HepG2 (cell line): Measurements from ENCODE around the gene KCNK2. TPM values are rescaled to one million over a fixed set of nuclear protein-coding genes. Genes with fewer than 3 reads are reported as not detected.

Experiments
- ATAC-seq: fragments of 200-7000 bp; cut with Tn5 transposase; 3 replicates; pipeline ENCODE4 v1.9.1; 2020; ENCODE audit warnings: mild to moderate bottlenecking, moderate library complexity
- BruUV-seq: library from RNA; stranded (reverse); fragments of 400-500 nt; replicated peaks from 2 replicates; lab custom pipeline; 2021; lab: Mats Ljungman, UMichigan
- CTCF ChIA-PET: fragments of 300-600 bp; formaldehyde crosslinking; extraction: SDS; loops from one replicate; lab custom pipeline; 2021; ENCODE audit warnings: low total read pairs, inconsistent platforms, low intra/inter-chr PET ratio; lab: Yijun Ruan, JAX
- POLR2A ChIA-PET: fragments of 350-600 bp; sonication (Branson Sonifier 250); formaldehyde crosslinking; loops from one replicate; lab custom pipeline; 2020; ENCODE audit warnings: antibody characterized with exemption, inconsistent platforms; lab: Yijun Ruan, JAX
- DNase-seq: peaks from one replicate; pipeline ENCODE4 v3.0.0-alpha.2; 2015; ENCODE audit warnings: low spot score
- FAIRE-seq: peaks from 3 replicates; lab custom pipeline; 2011; peaks lifted over from hg19 to GRCh38; lab: Jason Lieb, UNC
- H2AFZ ChIP-seq: one replicate; pipeline ENCODE4 v1.6.1; 2011; ENCODE audit warnings: low read length, inconsistent platforms
- H3K27ac ChIP-seq: fragments of 300-600 bp; 3 replicates; pipeline ENCODE4 v1.8.0; 2011; ENCODE audit warnings: mixed run types, mild to moderate bottlenecking, mixed read lengths, low read length, inconsistent platforms; ENCODE audit not compliant: insufficient read depth; ENCODE audit errors: extremely low read length
- H3K27me3 ChIP-seq, 2 experiments: fragments of 200-600 bp in 1 of 2; 2 replicates in 1 of 2; 3 replicates in 1 of 2; pipeline versions ENCODE4 v1.6.0 to v1.8.0; 2011; ENCODE audit warnings: low read length in 2 of 2, mild to moderate bottlenecking in 2 of 2, moderate library complexity in 2 of 2, inconsistent platforms in 1 of 2; ENCODE audit not compliant: insufficient read depth in 2 of 2, control insufficient read depth in 1 of 2
- H3K36me3 ChIP-seq, 2 experiments: fragments of 200-600 bp in 1 of 2; replicated peaks in 1 of 2; 2 replicates in 1 of 2; 3 replicates in 1 of 2; pipeline versions ENCODE4 v1.5.1 to v1.8.0; 2011; ENCODE audit warnings: low read length in 2 of 2, inconsistent platforms in 1 of 2; ENCODE audit not compliant: insufficient read depth in 2 of 2, control insufficient read depth in 1 of 2
- H3K4me1 ChIP-seq: 2 replicates; pipeline ENCODE4 v1.5.1; 2012; ENCODE audit warnings: low read length, inconsistent platforms; ENCODE audit not compliant: insufficient read depth
- H3K4me2 ChIP-seq: 2 replicates; pipeline ENCODE4 v1.6.0; 2011; ENCODE audit warnings: low read depth, low read length, inconsistent platforms
- H3K4me3 ChIP-seq, 3 experiments: fragments of 200-600 bp in 1 of 3; sonication (generic), shearing (Covaris generic) in 1 of 3; replicated peaks in 1 of 3; 2 replicates each; pipeline ENCODE4 v1.5.1; 2011 to 2016; ENCODE audit warnings: low read length in 3 of 3, inconsistent platforms in 2 of 3, low read depth in 2 of 3, mild to moderate bottlenecking in 2 of 3, control low read depth in 1 of 3, mixed read lengths in 1 of 3; ENCODE audit not compliant: insufficient read depth in 1 of 3
- H3K79me2 ChIP-seq: one replicate; pipeline ENCODE4 v1.6.1; 2011; ENCODE audit warnings: low read length, inconsistent platforms; ENCODE audit not compliant: insufficient read depth
- H3K9ac ChIP-seq: 2 replicates; pipeline ENCODE4 v1.6.0; 2011; ENCODE audit warnings: mild to moderate bottlenecking, low read depth, low read length, inconsistent platforms; ENCODE audit not compliant: insufficient read depth
- H3K9me3 ChIP-seq: 2 replicates; pipeline ENCODE4 v1.5.1; 2012; ENCODE audit warnings: mild to moderate bottlenecking, low read length
- H4K20me1 ChIP-seq: 2 replicates; pipeline ENCODE4 v1.6.0; 2011; ENCODE audit warnings: inconsistent platforms, mild to moderate bottlenecking, low read length, moderate library complexity; ENCODE audit not compliant: insufficient read depth
- DNMT3B ChIP-seq: conservative IDR thresholded peaks from 2 replicates; pipeline ENCODE4 v1.6.1; 2016; ENCODE audit warnings: missing biosample characterization, control low read depth
- FIP1L1 ChIP-seq: fragments of 200-400 bp; formaldehyde crosslinking; IDR thresholded peaks from 2 replicates; pipeline ENCODE4 v1.6.1; 2018; ENCODE audit warnings: low read depth, mild to moderate bottlenecking, low read length, moderate library complexity, borderline replicate concordance; ENCODE audit not compliant: insufficient read depth
- FOSL2 ChIP-seq: sonication (generic); formaldehyde crosslinking; IDR thresholded peaks from 2 replicates; pipeline ENCODE4 v1.4.0; 2020; ENCODE audit warnings: missing genetic modification reagents
- HDAC6 ChIP-seq: fragments of 200-600 bp; sonication (generic); IDR thresholded peaks from 2 replicates; pipeline ENCODE4 v1.7.0; 2017; ENCODE audit warnings: mild to moderate bottlenecking, antibody characterized with exemption, low read length, low read depth
- SMC3 ChIP-seq: IDR thresholded peaks from 2 replicates; pipeline ENCODE4 v1.6.1; 2011; ENCODE audit warnings: low read length, improper control_type of control experiment
- SNAPC2 ChIP-seq: sonication (generic); formaldehyde crosslinking; IDR thresholded peaks from 2 replicates; pipeline ENCODE4 v1.8.1; 2022; ENCODE audit warnings: mild to moderate bottlenecking, missing genetic modification reagents
- ZNF138 ChIP-seq: sonication (generic); formaldehyde crosslinking; IDR thresholded peaks from 2 replicates; pipeline ENCODE4 v1.5.0; 2020; ENCODE audit warnings: mild to moderate bottlenecking, low read depth, missing genetic modification reagents
- ZNF343 ChIP-seq: sonication (generic); formaldehyde crosslinking; IDR thresholded peaks from 2 replicates; pipeline ENCODE4 v1.4.0; 2020; ENCODE audit warnings: mild to moderate bottlenecking, missing genetic modification reagents
- ZNF354B ChIP-seq: sonication (generic); formaldehyde crosslinking; IDR thresholded peaks from 2 replicates; pipeline ENCODE4 v1.8.0; 2022; ENCODE audit warnings: mild to moderate bottlenecking, missing genetic modification reagents
- ZNF468 ChIP-seq: sonication (generic); formaldehyde crosslinking; IDR thresholded peaks from 2 replicates; pipeline ENCODE4 v1.8.0; 2022; ENCODE audit warnings: mild to moderate bottlenecking, moderate library complexity, missing genetic modification reagents
- ZNF484 ChIP-seq: sonication (generic); formaldehyde crosslinking; IDR thresholded peaks from 2 replicates; pipeline ENCODE4 v1.5.1; 2020; ENCODE audit warnings: mild to moderate bottlenecking, low read depth, missing genetic modification reagents, borderline replicate concordance
- ZNF564 ChIP-seq: sonication (generic); formaldehyde crosslinking; IDR thresholded peaks from 2 replicates; pipeline ENCODE4 v1.8.1; 2023; ENCODE audit warnings: mild to moderate bottlenecking, missing genetic modification reagents
- ZNF75D ChIP-seq: sonication (generic); formaldehyde crosslinking; IDR thresholded peaks from 2 replicates; pipeline ENCODE4 v1.8.1; 2023; ENCODE audit warnings: missing genetic modification reagents, mild to moderate bottlenecking, borderline replicate concordance
- ZNF839 ChIP-seq: sonication (generic); formaldehyde crosslinking; IDR thresholded peaks from 2 replicates; pipeline ENCODE4 v1.4.0; 2020; ENCODE audit warnings: missing genetic modification reagents, mild to moderate bottlenecking, borderline replicate concordance
- ZNF883 ChIP-seq: sonication (generic); formaldehyde crosslinking; IDR thresholded peaks from 2 replicates; pipeline ENCODE4 v1.5.1; 2020; ENCODE audit warnings: mild to moderate bottlenecking, missing genetic modification reagents; ENCODE audit errors: not compliant biosample characterization
- in situ Hi-C: cut with HindIII; loops from 2 replicates; pipeline ENCODE4 v1.10.0; 2017; ENCODE audit warnings: low pct_unique_long_range_greater_than_20kb; ENCODE audit not compliant: extremely low pct_ligation_motif_present
- intact Hi-C: fragments of 100-400 bp; cut with micrococcal nuclease; formaldehyde crosslinking; loops from one replicate; pipeline ENCODE4 v1.10.0; 2022; ENCODE audit not compliant: unreplicated experiment
- polyA plus RNA-seq, 8 experiments: library from polyadenylated mRNA; depleted of rRNA in 3 of 8; stranded (reverse) in 7 of 8; unstranded in 1 of 8; fragments of >200 nt; fragmentation: Illumina TruSeq in 4 of 8; extraction: Trizol in 4 of 8; gene quantifications; 2 replicates each; pipeline versions ENCODE4 v1.2.1 to v1.2.3, GENCODE V29; 2011 to 2016; ENCODE audit warnings: low read depth in 4 of 8, missing spikeins in 1 of 8, mixed read lengths in 1 of 8; ENCODE audit not compliant: insufficient read depth in 1 of 8
- total RNA-seq, 5 experiments: library from RNA; depleted of rRNA; stranded (reverse); fragments of >200 nt; fragmentation: Illumina TruSeq; extraction: Trizol; gene quantifications; 2 replicates each; pipeline ENCODE4 v1.2.3, GENCODE V29; 2016; ENCODE audit warnings: low read depth in 1 of 5
- TF ChIP-seq, protein P1 (sequence below): IDR thresholded peaks from 2 replicates; pipeline ENCODE4 v1.6.1; 2012; ENCODE audit warnings: low read length, improper control_type of control experiment
- TF ChIP-seq, protein P2 (sequence below): sonication (generic); formaldehyde crosslinking; IDR thresholded peaks from 2 replicates; pipeline ENCODE4 v1.4.0; 2020; ENCODE audit warnings: mild to moderate bottlenecking, low read depth, missing genetic modification reagents
- TF ChIP-seq, protein P3 (sequence below), 2 experiments: fragments of 450-650 bp in 1 of 2; sonication (generic) in 1 of 2; formaldehyde crosslinking; IDR thresholded peaks; 2 replicates each; pipeline versions ENCODE4 v1.5.0 to v1.8.0; 2020 to 2022; ENCODE audit warnings: mild to moderate bottlenecking in 1 of 2, missing genetic modification reagents in 1 of 2
- TF ChIP-seq, protein P4 (sequence below): sonication (generic); formaldehyde crosslinking; IDR thresholded peaks from 2 replicates; pipeline ENCODE4 v1.8.1; 2023; ENCODE audit warnings: missing genetic modification reagents, mild to moderate bottlenecking, borderline replicate concordance

The KCNK2 gene
- total and polyA plus RNA-seq, 2 of the 13 experiments (the other 11 are each of a cell fraction or from before 2014, with no cell fraction given), result not detected

DNA sequence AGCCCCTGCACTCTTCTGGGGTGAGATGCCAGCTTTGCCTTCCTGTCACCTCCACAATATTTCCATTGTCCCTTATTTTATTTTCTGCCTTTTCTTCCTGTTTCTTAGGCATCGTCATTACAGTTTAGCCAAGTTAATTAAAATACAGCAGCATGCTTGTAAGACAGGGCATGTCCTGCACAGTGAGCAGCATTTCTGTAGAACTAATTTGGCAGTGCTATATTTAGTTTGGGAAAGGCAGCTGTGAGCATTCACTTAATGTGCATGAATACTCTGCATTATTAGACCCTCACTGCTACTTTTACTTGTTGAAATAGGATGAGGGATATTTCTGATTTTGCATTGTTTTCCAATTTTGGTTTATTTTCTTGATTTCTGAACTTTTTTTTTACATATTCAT, 133.3 kb downstream of the KCNK2 start (continued):
- TF ChIP-seq, protein P1, sequence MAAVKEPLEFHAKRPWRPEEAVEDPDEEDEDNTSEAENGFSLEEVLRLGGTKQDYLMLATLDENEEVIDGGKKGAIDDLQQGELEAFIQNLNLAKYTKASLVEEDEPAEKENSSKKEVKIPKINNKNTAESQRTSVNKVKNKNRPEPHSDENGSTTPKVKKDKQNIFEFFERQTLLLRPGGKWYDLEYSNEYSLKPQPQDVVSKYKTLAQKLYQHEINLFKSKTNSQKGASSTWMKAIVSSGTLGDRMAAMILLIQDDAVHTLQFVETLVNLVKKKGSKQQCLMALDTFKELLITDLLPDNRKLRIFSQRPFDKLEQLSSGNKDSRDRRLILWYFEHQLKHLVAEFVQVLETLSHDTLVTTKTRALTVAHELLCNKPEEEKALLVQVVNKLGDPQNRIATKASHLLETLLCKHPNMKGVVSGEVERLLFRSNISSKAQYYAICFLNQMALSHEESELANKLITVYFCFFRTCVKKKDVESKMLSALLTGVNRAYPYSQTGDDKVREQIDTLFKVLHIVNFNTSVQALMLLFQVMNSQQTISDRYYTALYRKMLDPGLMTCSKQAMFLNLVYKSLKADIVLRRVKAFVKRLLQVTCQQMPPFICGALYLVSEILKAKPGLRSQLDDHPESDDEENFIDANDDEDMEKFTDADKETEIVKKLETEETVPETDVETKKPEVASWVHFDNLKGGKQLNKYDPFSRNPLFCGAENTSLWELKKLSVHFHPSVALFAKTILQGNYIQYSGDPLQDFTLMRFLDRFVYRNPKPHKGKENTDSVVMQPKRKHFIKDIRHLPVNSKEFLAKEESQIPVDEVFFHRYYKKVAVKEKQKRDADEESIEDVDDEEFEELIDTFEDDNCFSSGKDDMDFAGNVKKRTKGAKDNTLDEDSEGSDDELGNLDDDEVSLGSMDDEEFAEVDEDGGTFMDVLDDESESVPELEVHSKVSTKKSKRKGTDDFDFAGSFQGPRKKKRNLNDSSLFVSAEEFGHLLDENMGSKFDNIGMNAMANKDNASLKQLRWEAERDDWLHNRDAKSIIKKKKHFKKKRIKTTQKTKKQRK, result no peak
- no peak for TF ChIP-seq ZNF354B
- TF ChIP-seq, protein P2, sequence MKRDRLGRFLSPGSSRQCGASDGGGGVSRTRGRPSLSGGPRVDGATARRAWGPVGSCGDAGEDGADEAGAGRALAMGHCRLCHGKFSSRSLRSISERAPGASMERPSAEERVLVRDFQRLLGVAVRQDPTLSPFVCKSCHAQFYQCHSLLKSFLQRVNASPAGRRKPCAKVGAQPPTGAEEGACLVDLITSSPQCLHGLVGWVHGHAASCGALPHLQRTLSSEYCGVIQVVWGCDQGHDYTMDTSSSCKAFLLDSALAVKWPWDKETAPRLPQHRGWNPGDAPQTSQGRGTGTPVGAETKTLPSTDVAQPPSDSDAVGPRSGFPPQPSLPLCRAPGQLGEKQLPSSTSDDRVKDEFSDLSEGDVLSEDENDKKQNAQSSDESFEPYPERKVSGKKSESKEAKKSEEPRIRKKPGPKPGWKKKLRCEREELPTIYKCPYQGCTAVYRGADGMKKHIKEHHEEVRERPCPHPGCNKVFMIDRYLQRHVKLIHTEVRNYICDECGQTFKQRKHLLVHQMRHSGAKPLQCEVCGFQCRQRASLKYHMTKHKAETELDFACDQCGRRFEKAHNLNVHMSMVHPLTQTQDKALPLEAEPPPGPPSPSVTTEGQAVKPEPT (CRISPR knock-in tag), result no peak

DNA sequence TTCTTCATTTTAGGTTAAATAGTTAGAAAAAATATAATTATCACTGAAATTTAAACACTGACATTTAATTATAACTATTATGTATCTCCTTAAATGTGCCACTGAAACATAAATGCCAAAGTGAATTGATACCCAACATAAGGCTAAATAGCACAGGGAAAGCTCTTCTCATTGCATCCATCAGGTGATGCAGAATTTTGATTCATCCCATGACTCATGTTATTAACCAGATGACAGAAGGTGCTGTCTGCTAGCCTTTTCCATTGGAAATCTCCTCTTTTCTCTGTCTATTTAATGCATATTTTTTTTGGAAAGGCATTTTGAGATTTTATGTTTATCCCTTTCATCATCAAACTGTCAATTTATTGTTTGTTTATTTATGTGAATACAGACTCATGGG, 136.8 kb downstream of the KCNK2 start:
- no peak for ATAC-seq
- no peak for FAIRE-seq
- Histone ChIP-seq H3K4me1 (no peaks in the 10 kb centered on the region), H3K27me3 (no peaks in the 10 kb centered on the region), H3K79me2 (no peaks in the 10 kb centered on the region), H3K4me3 (no peak overlapping the region), H3K27ac (no peak overlapping the region), H3K9ac (no peak overlapping the region), H3K4me2 (no peak overlapping the region), H3K9me3 (no peaks in the 10 kb centered on the region), H3K36me3 (no peaks in the 10 kb centered on the region), H2AFZ (no peak overlapping the region), H4K20me1 (no peaks in the 10 kb centered on the region)
- intact Hi-C loops (no loop called here), in situ Hi-C loops (no loop called here)
- TF ChIP-seq FIP1L1 (no peak), ZNF75D (CRISPR knock-in tag) (no peak), SMC3 (no peak), ZNF564 (CRISPR knock-in tag) (no peak), DNMT3B (CRISPR knock-in tag) (no peak), ZNF343 (no peak), HDAC6 (no peak), ZNF484 (CRISPR knock-in tag) (no peak), SNAPC2 (no peak), FOSL2 (CRISPR knock-in tag) (no peak), ZNF883 (CRISPR knock-in tag) (no peak), ZNF138 (CRISPR knock-in tag) (no peak), ZNF839 (CRISPR knock-in tag) (no peak), ZNF468 (CRISPR knock-in tag) (no peak)
- TF ChIP-seq, protein P3, sequence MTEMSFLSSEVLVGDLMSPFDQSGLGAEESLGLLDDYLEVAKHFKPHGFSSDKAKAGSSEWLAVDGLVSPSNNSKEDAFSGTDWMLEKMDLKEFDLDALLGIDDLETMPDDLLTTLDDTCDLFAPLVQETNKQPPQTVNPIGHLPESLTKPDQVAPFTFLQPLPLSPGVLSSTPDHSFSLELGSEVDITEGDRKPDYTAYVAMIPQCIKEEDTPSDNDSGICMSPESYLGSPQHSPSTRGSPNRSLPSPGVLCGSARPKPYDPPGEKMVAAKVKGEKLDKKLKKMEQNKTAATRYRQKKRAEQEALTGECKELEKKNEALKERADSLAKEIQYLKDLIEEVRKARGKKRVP (CRISPR knock-in tag; IDR thresholded peaks at IDR 0.05), result no peak
- TF ChIP-seq, protein P4, sequence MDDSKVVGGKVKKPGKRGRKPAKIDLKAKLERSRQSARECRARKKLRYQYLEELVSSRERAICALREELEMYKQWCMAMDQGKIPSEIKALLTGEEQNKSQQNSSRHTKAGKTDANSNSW, result no peak
- ChIA-PET CTCF (no interaction called here), POLR2A (no interaction called here)
- DNase-seq, result no peak
- BruUV-seq, result no TSS peak
